ENCODE results near the gene EXOC4. TPM values are rescaled to one million over a fixed set of nuclear protein-coding genes. Genes with fewer than 3 reads are reported as not detected.

EXOC4 gene
- total RNA-seq, 2 donors from 2014 or later, result 48.9 to 102 TPM

DNA sequence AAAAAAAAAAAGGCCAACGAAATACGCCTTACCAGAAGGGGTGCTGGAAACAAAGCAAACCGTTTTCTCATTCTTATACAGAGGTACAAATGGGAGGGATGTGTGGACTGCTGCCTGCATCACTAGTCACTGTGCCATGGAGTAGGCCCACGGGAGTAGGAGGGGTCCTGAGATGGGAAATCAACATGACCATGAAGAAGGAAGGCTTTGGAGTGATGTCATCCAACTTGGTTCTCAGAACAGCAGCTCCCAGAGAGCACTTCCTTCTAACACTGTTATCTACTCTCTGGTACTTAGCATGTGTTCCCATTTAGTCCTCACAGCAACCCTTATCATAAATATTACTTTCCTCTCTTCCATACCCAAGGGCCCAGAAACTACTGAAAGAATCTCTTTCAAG, 814.3 kb downstream of the EXOC4 start:
- 97% methylated on average over 4 of the region's 4 CpGs for WGBS
- no peaks in the 10 kb centered on the region for H3K36me3 ChIP-seq
- intact Hi-C loops (cut with DNase I), result no loop called here
- no peak overlapping the region for H3K27ac ChIP-seq
- no peak overlapping the region for H3K4me3 ChIP-seq
- H3K4me1 ChIP-seq (replicated peaks), result no peaks in the 10 kb centered on the region
- no peak for DNase-seq (ENCODE audit: low spot score)
- no peak for TF ChIP-seq POLR2A (IDR thresholded peaks at IDR 0.05)
- no peak for TF ChIP-seq POLR2AphosphoS5 (IDR thresholded peaks at IDR 0.05)
- TF ChIP-seq, protein P1, sequence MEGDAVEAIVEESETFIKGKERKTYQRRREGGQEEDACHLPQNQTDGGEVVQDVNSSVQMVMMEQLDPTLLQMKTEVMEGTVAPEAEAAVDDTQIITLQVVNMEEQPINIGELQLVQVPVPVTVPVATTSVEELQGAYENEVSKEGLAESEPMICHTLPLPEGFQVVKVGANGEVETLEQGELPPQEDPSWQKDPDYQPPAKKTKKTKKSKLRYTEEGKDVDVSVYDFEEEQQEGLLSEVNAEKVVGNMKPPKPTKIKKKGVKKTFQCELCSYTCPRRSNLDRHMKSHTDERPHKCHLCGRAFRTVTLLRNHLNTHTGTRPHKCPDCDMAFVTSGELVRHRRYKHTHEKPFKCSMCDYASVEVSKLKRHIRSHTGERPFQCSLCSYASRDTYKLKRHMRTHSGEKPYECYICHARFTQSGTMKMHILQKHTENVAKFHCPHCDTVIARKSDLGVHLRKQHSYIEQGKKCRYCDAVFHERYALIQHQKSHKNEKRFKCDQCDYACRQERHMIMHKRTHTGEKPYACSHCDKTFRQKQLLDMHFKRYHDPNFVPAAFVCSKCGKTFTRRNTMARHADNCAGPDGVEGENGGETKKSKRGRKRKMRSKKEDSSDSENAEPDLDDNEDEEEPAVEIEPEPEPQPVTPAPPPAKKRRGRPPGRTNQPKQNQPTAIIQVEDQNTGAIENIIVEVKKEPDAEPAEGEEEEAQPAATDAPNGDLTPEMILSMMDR (IDR thresholded peaks at IDR 0.05), result no peak
- H3K27me3 ChIP-seq (replicated peaks; ENCODE audit: insufficient read depth), result no peaks in the 10 kb centered on the region
- H3K9me3 ChIP-seq, result no peaks in the 10 kb centered on the region

DNA sequence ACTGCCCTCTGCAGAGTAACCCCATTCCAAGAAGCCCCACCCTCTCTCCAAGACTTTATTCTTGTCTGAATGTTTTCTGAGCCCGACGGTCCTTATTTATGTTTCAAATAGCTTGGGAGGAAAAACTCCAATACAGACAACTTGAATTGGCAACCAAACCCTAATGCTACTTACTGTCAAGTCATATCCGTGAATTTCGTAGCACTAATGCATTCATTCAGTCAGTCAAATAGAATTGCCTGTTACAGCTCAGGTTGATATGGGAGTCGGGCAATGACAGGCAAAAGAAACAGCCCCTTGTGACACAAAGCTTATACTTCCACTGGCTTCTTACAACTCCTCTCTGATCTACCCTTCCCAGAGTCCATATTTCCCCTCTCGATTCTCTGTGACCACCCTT, 815.8 kb downstream of the EXOC4 start:
- DNase-seq (ENCODE audit: low spot score), result no peak
- intact Hi-C loops (cut with DNase I), result no loop called here
- WGBS, result 94% methylated on average over 6 of the region's 6 CpGs

DNA sequence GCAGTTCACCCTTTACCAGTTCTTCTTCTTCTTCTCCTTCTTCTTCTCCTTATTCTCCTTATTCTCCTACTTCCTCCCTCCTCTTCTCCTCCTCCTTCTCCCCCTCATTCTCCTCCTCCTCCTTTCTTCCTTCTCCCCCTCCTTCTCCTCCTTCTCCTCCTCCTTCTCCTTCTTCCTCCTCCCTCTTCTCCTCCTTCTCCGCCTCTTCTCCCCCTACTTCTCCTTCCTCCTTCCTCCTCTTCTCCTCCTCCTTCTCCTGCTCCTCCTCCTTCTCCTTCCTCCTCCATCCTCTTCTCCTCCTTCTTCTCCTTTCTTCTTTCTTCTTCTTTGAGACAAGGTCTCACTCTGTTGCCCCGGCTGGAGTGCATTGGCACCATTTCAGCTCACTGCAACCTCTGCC, 816.3 kb downstream of the EXOC4 start:
- DNase-seq (ENCODE audit: low spot score), result no peak
- H3K36me3 ChIP-seq, result no peaks in the 10 kb centered on the region
- 98% methylated on average over 2 of the region's 2 CpGs for WGBS
- intact Hi-C loops (cut with DNase I), result no loop called here
- H3K9me3 ChIP-seq, result no peaks in the 10 kb centered on the region
- no peaks in the 10 kb centered on the region for H3K4me1 ChIP-seq (replicated peaks)
- no peak overlapping the region for H3K27ac ChIP-seq
- H3K27me3 ChIP-seq (replicated peaks; ENCODE audit: insufficient read depth), result no peaks in the 10 kb centered on the region
- TF ChIP-seq POLR2AphosphoS5 (IDR thresholded peaks at IDR 0.05) (no peak), POLR2A (IDR thresholded peaks at IDR 0.05) (no peak)
- TF ChIP-seq, protein P1 (IDR thresholded peaks at IDR 0.05), result no peak
- no peak overlapping the region for H3K4me3 ChIP-seq

More for the DNA sequence above, 815.8 kb downstream of the EXOC4 start:
- Histone ChIP-seq H3K27me3 (replicated peaks; ENCODE audit: insufficient read depth) (no peaks in the 10 kb centered on the region), H3K4me3 (no peak overlapping the region), H3K4me1 (replicated peaks) (no peaks in the 10 kb centered on the region), H3K9me3 (no peaks in the 10 kb centered on the region), H3K36me3 (no peaks in the 10 kb centered on the region), H3K27ac (no peak overlapping the region)
- TF ChIP-seq, protein P1 (IDR thresholded peaks at IDR 0.05), result no peak
- TF ChIP-seq POLR2A (IDR thresholded peaks at IDR 0.05) (no peak), POLR2AphosphoS5 (IDR thresholded peaks at IDR 0.05) (no peak)

DNA sequence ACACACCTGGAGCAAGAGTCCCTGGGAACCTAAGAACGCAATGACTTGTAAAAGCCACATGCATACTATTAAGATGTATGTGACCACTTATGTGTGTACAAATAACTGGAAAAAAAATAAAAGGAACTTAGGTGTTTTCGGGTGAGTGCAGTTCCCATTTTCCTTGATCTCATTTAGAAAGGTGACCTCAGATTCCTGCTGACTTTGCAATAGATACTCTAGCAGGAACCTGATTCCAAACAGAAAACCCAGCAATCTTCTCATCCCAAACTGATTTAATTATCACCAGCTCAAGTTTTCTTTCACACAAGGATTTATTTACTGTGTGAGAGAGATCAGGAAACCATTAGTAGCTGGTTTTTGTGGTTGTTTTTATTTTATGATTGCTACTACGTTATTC, 817.8 kb downstream of the EXOC4 start:
- no peaks in the 10 kb centered on the region for H3K36me3 ChIP-seq
- no peak overlapping the region for H3K27ac ChIP-seq
- intact Hi-C loops (cut with DNase I), result no loop called here
- TF ChIP-seq, protein P1 (IDR thresholded peaks at IDR 0.05), result no peak
- no peak for TF ChIP-seq POLR2AphosphoS5 (IDR thresholded peaks at IDR 0.05)
- no peak for TF ChIP-seq POLR2A (IDR thresholded peaks at IDR 0.05)
- 70% methylated on average over 3 of the region's 3 CpGs for WGBS
- DNase-seq (ENCODE audit: low spot score), result no peak
- no peaks in the 10 kb centered on the region for H3K27me3 ChIP-seq (replicated peaks; ENCODE audit: insufficient read depth)
- H3K4me3 ChIP-seq, result no peak overlapping the region
- H3K4me1 ChIP-seq (replicated peaks), result no peaks in the 10 kb centered on the region
- no peaks in the 10 kb centered on the region for H3K9me3 ChIP-seq

DNA sequence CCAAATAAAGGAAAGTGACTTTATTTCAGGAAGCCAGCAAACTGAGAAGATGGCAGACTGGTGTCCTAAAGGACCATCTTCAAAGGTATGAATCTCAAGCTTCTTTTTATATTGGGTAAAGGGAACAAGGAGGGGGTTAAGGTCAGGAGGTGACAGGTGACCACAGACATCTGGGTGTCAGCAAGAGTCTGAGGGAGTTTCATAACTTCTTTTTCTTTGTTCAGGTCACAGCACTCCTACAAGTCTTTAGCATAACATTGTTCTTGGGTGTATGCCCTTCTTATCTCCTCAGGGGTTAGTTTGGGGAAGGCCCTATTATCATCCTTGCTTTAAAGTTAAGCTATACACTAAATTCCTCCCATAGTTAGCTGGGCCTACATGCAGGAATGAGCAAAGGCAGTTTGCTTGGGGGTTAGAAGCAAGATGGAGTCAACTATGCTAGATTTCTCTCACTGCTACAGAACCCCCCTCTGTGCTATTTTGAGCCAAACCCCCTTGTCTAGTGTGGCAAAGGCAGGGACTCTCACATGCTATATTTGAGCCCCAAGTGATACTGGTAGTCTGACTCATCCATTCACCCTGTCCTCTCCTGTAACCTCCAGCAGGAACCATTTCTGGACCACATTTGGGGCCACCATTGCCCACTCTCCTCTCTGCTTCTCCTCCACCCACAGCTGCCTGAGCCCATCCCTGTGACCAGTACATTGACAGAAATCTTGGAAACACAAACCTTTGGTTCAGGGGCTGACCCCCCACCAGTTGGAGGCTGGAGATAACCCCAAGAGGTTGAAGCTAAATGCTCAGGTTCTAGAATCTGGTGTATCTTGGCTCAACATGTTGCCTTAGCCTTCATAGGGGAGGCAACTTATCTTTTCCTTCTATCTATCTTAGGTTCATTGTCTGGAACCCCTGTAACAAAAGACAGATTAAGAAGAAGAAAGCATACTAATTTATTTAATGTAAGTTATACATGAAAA, 818.8 kb downstream of the EXOC4 start:
- no peaks in the 10 kb centered on the region for H3K36me3 ChIP-seq
- no peaks in the 10 kb centered on the region for H3K9me3 ChIP-seq
- DNase-seq (ENCODE audit: low spot score), result no peak
- no peaks in the 10 kb centered on the region for H3K27me3 ChIP-seq (replicated peaks; ENCODE audit: insufficient read depth)
- H3K27ac ChIP-seq, result no peak overlapping the region
- intact Hi-C loops (cut with DNase I), result no loop called here
- no peak overlapping the region for H3K4me3 ChIP-seq
- no peaks in the 10 kb centered on the region for H3K4me1 ChIP-seq (replicated peaks)
- TF ChIP-seq POLR2A (IDR thresholded peaks at IDR 0.05) (no peak), POLR2AphosphoS5 (IDR thresholded peaks at IDR 0.05) (no peak)
- TF ChIP-seq, protein P1 (IDR thresholded peaks at IDR 0.05), result no peak
